Measurements from ENCODE around the gene ZNF212.

Gene ZNF212

GRCh38 chr7:149207324-149208035, 32.0 kb upstream of the ZNF212 start:
- in situ Hi-C loops (cut with HindIII; ENCODE audit: low pct_unique_long_range_greater_than_20kb, low sequenced_read_pairs) = no loop called here
- TF ChIP-seq JUND (IDR thresholded peaks at IDR 0.05; ENCODE audit: low read depth) = no peak
- no peak for DNase-seq (ENCODE audit: low read depth in 1 of 2, low spot score in 1 of 2)

- in situ Hi-C loops (cut with HindIII; ENCODE audit: low pct_unique_long_range_greater_than_20kb, low sequenced_read_pairs) = no loop called here
- no peak for TF ChIP-seq JUND (IDR thresholded peaks at IDR 0.05; ENCODE audit: low read depth)
- peak in 1 of 2 experiments; percentile 44 for DNase-seq (ENCODE audit: low read depth in 1 of 2, low spot score in 1 of 2)
Observed at GRCh38 chr7:149209518-149210269, 29.8 kb upstream of the ZNF212 start.

GRCh38 chr7:149210551-149210950, 28.9 kb upstream of the ZNF212 start:
- in situ Hi-C loops (cut with HindIII; ENCODE audit: low pct_unique_long_range_greater_than_20kb, low sequenced_read_pairs) = no loop called here
- DNase-seq (ENCODE audit: low read depth in 1 of 2, low spot score in 1 of 2) = no peak
- TF ChIP-seq JUND (IDR thresholded peaks at IDR 0.05; ENCODE audit: low read depth) = no peak

GRCh38 chr7:149214020-149214720, 25.3 kb upstream of the ZNF212 start:
- no peak for TF ChIP-seq JUND (IDR thresholded peaks at IDR 0.05; ENCODE audit: low read depth)
- DNase-seq (ENCODE audit: low read depth in 1 of 2, low spot score in 1 of 2) = no peak
- in situ Hi-C loops (cut with HindIII; ENCODE audit: low pct_unique_long_range_greater_than_20kb, low sequenced_read_pairs) = no loop called here

GRCh38 chr7:149216402-149216801, 23.0 kb upstream of the ZNF212 start:
- in situ Hi-C loops (cut with HindIII; ENCODE audit: low pct_unique_long_range_greater_than_20kb, low sequenced_read_pairs) = no loop called here
- no peak for DNase-seq (ENCODE audit: low read depth in 1 of 2, low spot score in 1 of 2)

GRCh38 chr7:149217570-149217969, 21.9 kb upstream of the ZNF212 start:
- TF ChIP-seq JUND (IDR thresholded peaks at IDR 0.05; ENCODE audit: low read depth) = no peak
- DNase-seq (ENCODE audit: low read depth in 1 of 2, low spot score in 1 of 2) = no peak
- in situ Hi-C loops (cut with HindIII; ENCODE audit: low pct_unique_long_range_greater_than_20kb, low sequenced_read_pairs) = no loop called here

More at GRCh38 chr7:149216402-149216801, 23.0 kb upstream of the ZNF212 start:
- no peak for TF ChIP-seq JUND (IDR thresholded peaks at IDR 0.05; ENCODE audit: low read depth)

- in situ Hi-C loops (cut with HindIII; ENCODE audit: low pct_unique_long_range_greater_than_20kb, low sequenced_read_pairs) = no loop called here
- no peak for TF ChIP-seq JUND (IDR thresholded peaks at IDR 0.05; ENCODE audit: low read depth)
- no peak for DNase-seq (ENCODE audit: low read depth in 1 of 2, low spot score in 1 of 2)
Observed at GRCh38 chr7:149218469-149219420, 20.7 kb upstream of the ZNF212 start.

GRCh38 chr7:149220534-149220933, 18.9 kb upstream of the ZNF212 start:
- peak in 1 of 2 experiments; percentile 62 for DNase-seq (ENCODE audit: low read depth in 1 of 2, low spot score in 1 of 2)
- TF ChIP-seq JUND (IDR thresholded peaks at IDR 0.05; ENCODE audit: low read depth) = no peak
- in situ Hi-C loops (cut with HindIII; ENCODE audit: low pct_unique_long_range_greater_than_20kb, low sequenced_read_pairs) = no loop called here

GRCh38 chr7:149223176-149223575, 16.3 kb upstream of the ZNF212 start:
- no peak for DNase-seq (ENCODE audit: low read depth in 1 of 2, low spot score in 1 of 2)
- TF ChIP-seq JUND (IDR thresholded peaks at IDR 0.05; ENCODE audit: low read depth) = no peak
- in situ Hi-C loops (cut with HindIII; ENCODE audit: low pct_unique_long_range_greater_than_20kb, low sequenced_read_pairs) = no loop called here

- no peak for DNase-seq (ENCODE audit: low read depth in 1 of 2, low spot score in 1 of 2)
- in situ Hi-C loops (cut with HindIII; ENCODE audit: low pct_unique_long_range_greater_than_20kb, low sequenced_read_pairs) = no loop called here
- TF ChIP-seq JUND (IDR thresholded peaks at IDR 0.05; ENCODE audit: low read depth) = no peak
Observed at GRCh38 chr7:149223761-149224160, 15.7 kb upstream of the ZNF212 start.

GRCh38 chr7:149224352-149224751, 15.1 kb upstream of the ZNF212 start:
- DNase-seq (ENCODE audit: low read depth in 1 of 2, low spot score in 1 of 2) = no peak
- TF ChIP-seq JUND (IDR thresholded peaks at IDR 0.05; ENCODE audit: low read depth) = no peak
- in situ Hi-C loops (cut with HindIII; ENCODE audit: low pct_unique_long_range_greater_than_20kb, low sequenced_read_pairs) = no loop called here

GRCh38 chr7:149225106-149225505, 14.3 kb upstream of the ZNF212 start:
- TF ChIP-seq JUND (IDR thresholded peaks at IDR 0.05; ENCODE audit: low read depth) = no peak
- in situ Hi-C loops (cut with HindIII; ENCODE audit: low pct_unique_long_range_greater_than_20kb, low sequenced_read_pairs) = no loop called here
- no peak for DNase-seq (ENCODE audit: low read depth in 1 of 2, low spot score in 1 of 2)
